Activated CD8-positive, alpha-beta memory T cell treated with anti-CD3 and anti-CD28 coated beads, Interleukin-2, amount 50 U/mL, for 4 hours (primary cell): ENCODE data around the gene ARID3B.
"Not testable (repeated sequence)": the region's sequence is repeated elsewhere in the genome, so short reads cannot be mapped to it uniquely, and the experiment has no call there.

Experiments
- DNase-seq: peaks from one replicate; pipeline ENCODE4 v3.0.0-alpha.2; 2020

Gene ARID3B

GRCh38 chr15:74578496-74578994 is 37.5 kb downstream of the ARID3B start:
- no peak for DNase-seq

GRCh38 chr15:74579001-74579400 is 38.0 kb downstream of the ARID3B start:
- no peak for DNase-seq

GRCh38 chr15:74580538-74581350 is 39.7 kb downstream of the ARID3B start:
- no peak for DNase-seq

- DNase-seq: no peak
Measured at GRCh38 chr15:74584204-74584603, 43.2 kb downstream of the ARID3B start.

- DNase-seq: no peak
Measured at GRCh38 chr15:74584779-74585178, 43.8 kb downstream of the ARID3B start.

GRCh38 chr15:74585191-74585590 is 44.2 kb downstream of the ARID3B start:
- DNase-seq: no peak

GRCh38 chr15:74585857-74586256 is 44.8 kb downstream of the ARID3B start:
- no peak for DNase-seq

- no peak for DNase-seq
Measured at GRCh38 chr15:74589826-74590225, 48.8 kb downstream of the ARID3B start.

GRCh38 chr15:74592222-74592621 is 51.2 kb downstream of the ARID3B start:
- no peak for DNase-seq

- no peak for DNase-seq
Measured at GRCh38 chr15:74593122-74593521, 52.1 kb downstream of the ARID3B start.

- no peak for DNase-seq
Measured at GRCh38 chr15:74594455-74594854, 53.4 kb downstream of the ARID3B start.

- DNase-seq: no peak
Measured at GRCh38 chr15:74595271-74595670, 54.3 kb downstream of the ARID3B start.

- not testable (repeated sequence) for DNase-seq
Measured at GRCh38 chr15:74596736-74597135, 55.7 kb downstream of the ARID3B start.

GRCh38 chr15:74597146-74597705 is 56.2 kb downstream of the ARID3B start:
- not testable (repeated sequence) for DNase-seq

- peak; percentile 85 for DNase-seq
Measured at GRCh38 chr15:74598126-74598842, 57.3 kb downstream of the ARID3B start.

GRCh38 chr15:74599156-74599555 is 58.1 kb downstream of the ARID3B start:
- no peak for DNase-seq

- DNase-seq: no peak
Measured at GRCh38 chr15:74603026-74603788, 62.2 kb downstream of the ARID3B start.

GRCh38 chr15:74603789-74604705 is 63.0 kb downstream of the ARID3B start:
- no peak for DNase-seq

- no peak for DNase-seq
Measured at GRCh38 chr15:74604983-74605794, 64.2 kb downstream of the ARID3B start.

- DNase-seq: no peak
Measured at GRCh38 chr15:74605795-74606150, 64.8 kb downstream of the ARID3B start.

GRCh38 chr15:74608786-74609185 is 67.8 kb downstream of the ARID3B start:
- DNase-seq: no peak
